Mucosa of gallbladder (tissue), 1 donor: ENCODE measurements around the gene MEOX1. TPM values are rescaled to one million over a fixed set of nuclear protein-coding genes. Genes with fewer than 3 reads are reported as not detected.

Experiments used
- DNase-seq: peaks from one replicate; pipeline ENCODE4 v3.0.0-alpha.2; 2020; ENCODE audit warnings: low spot score
- total RNA-seq: library from RNA; stranded (reverse); gene quantifications from one replicate; pipeline ENCODE4 v1.2.1, GENCODE V29; 2021
- donor health status: DM: no; HTN: no; CAD: no.

The MEOX1 gene
- total RNA-seq, 1 donor from 2014 or later, result 5.0 TPM

DNA sequence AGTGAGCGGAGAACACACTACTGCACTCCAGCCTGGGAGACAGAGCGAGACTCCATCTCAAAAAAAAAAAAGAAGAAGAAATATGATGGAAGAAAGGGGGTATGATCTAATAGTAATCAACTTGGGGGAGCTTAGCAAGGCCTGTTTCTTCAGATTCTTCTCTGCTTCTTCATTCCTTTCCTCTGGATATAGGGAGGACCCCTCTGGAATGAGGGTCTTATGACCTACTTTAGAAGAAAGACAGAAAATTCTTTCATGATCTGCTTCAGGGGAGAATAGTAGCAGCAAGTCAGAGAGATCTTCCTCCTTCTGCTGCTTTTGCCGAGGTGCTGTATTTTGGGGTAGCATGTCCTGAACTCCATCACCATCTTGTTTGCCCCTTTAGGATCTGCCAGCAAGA lies 70.7 kb downstream of the MEOX1 start:
- no peak for DNase-seq

Other genes with a start within 250 kb of the MEOX1 start
- gene DHX8, start 177.9 kb downstream of the MEOX1 start, total RNA-seq, result 39.2 TPM
- 47.6 TPM for gene ETV4, start 115.6 kb downstream of the MEOX1 start, total RNA-seq
- gene SOST, start 96.9 kb upstream of the MEOX1 start, total RNA-seq, result not detected
- 127 TPM for gene DUSP3, start 117.1 kb upstream of the MEOX1 start, total RNA-seq
- not detected for gene CFAP97D1, start 118.5 kb upstream of the MEOX1 start, total RNA-seq
- 19.2 TPM for gene MPP3, start 171.2 kb upstream of the MEOX1 start, total RNA-seq
- 1.5 TPM for gene CD300LG, start 185.3 kb upstream of the MEOX1 start, total RNA-seq
- gene MPP2, start 245.6 kb upstream of the MEOX1 start, total RNA-seq, result 7.0 TPM